Measurements from ENCODE around the gene ANLN.

ANLN gene

GRCh38 chr7:36440880-36441279 lies 51.2 kb downstream of the ANLN start:
- H3K4me1 ChIP-seq (ENCODE audit: insufficient read depth, low read length, poor library complexity, severe bottlenecking) = no peaks in the 10 kb centered on the region
- H3K27me3 ChIP-seq (ENCODE audit: insufficient read depth, low read length, poor library complexity, severe bottlenecking) = no peaks in the 10 kb centered on the region
- no peaks in the 10 kb centered on the region for H3K9me3 ChIP-seq (ENCODE audit: insufficient read depth, low read depth, low read length)
- H2AFZ ChIP-seq (ENCODE audit: low read length) = no peak overlapping the region
- H4K20me1 ChIP-seq (ENCODE audit: insufficient read depth, low read length, poor library complexity, severe bottlenecking) = no peaks in the 10 kb centered on the region
- no peaks in the 10 kb centered on the region for H3F3A ChIP-seq (ENCODE audit: low read depth)
- H3K4me3 ChIP-seq (ENCODE audit: low read length, poor library complexity, severe bottlenecking) = no peak overlapping the region
- no peaks in the 10 kb centered on the region for H3K9me2 ChIP-seq (replicated peaks; ENCODE audit: low read depth, low read length)
- H3K9ac ChIP-seq (ENCODE audit: low read depth, low read length, poor library complexity, severe bottlenecking) = no peak overlapping the region
- TF ChIP-seq EZH2phosphoT487 (IDR thresholded peaks at IDR 0.05; ENCODE audit: borderline replicate concordance) = no peak
- peak; percentile 71 for TF ChIP-seq CTCF (conservative IDR thresholded peaks at IDR 0.05; ENCODE audit: low read length)
- peaks cover 81% of the 10 kb centered on the region for H3K36me3 ChIP-seq (ENCODE audit: insufficient read depth, low read length)
- no peak overlapping the region for H3K4me2 ChIP-seq (ENCODE audit: low read depth, low read length, poor library complexity, severe bottlenecking)
- peaks cover 15% of the 10 kb centered on the region for H3K79me2 ChIP-seq (ENCODE audit: insufficient read depth, low read length)

GRCh38 chr7:36441344-36442022 lies 51.8 kb downstream of the ANLN start:
- Histone ChIP-seq H2AFZ (ENCODE audit: low read length) (no peak overlapping the region), H3K9me3 (ENCODE audit: insufficient read depth, low read depth, low read length) (no peaks in the 10 kb centered on the region), H3K79me2 (ENCODE audit: insufficient read depth, low read length) (peaks cover 15% of the 10 kb centered on the region), H3K4me1 (ENCODE audit: insufficient read depth, low read length, poor library complexity, severe bottlenecking) (no peaks in the 10 kb centered on the region), H3K4me2 (ENCODE audit: low read depth, low read length, poor library complexity, severe bottlenecking) (no peak overlapping the region), H4K20me1 (ENCODE audit: insufficient read depth, low read length, poor library complexity, severe bottlenecking) (no peaks in the 10 kb centered on the region), H3K9me2 (replicated peaks; ENCODE audit: low read depth, low read length) (no peaks in the 10 kb centered on the region), H3K9ac (ENCODE audit: low read depth, low read length, poor library complexity, severe bottlenecking) (no peak overlapping the region), H3K4me3 (ENCODE audit: low read length, poor library complexity, severe bottlenecking) (no peak overlapping the region), H3K27me3 (ENCODE audit: insufficient read depth, low read length, poor library complexity, severe bottlenecking) (no peaks in the 10 kb centered on the region), H3K36me3 (ENCODE audit: insufficient read depth, low read length) (peaks cover 81% of the 10 kb centered on the region), H3F3A (ENCODE audit: low read depth) (no peaks in the 10 kb centered on the region)
- no peak for TF ChIP-seq CTCF (conservative IDR thresholded peaks at IDR 0.05; ENCODE audit: low read length)
- TF ChIP-seq EZH2phosphoT487 (IDR thresholded peaks at IDR 0.05; ENCODE audit: borderline replicate concordance) = no peak

GRCh38 chr7:36448781-36449379 lies 59.2 kb downstream of the ANLN start:
- H3K4me1 ChIP-seq (ENCODE audit: insufficient read depth, low read length, poor library complexity, severe bottlenecking) = no peaks in the 10 kb centered on the region
- H4K20me1 ChIP-seq (ENCODE audit: insufficient read depth, low read length, poor library complexity, severe bottlenecking) = no peaks in the 10 kb centered on the region
- H3K36me3 ChIP-seq (ENCODE audit: insufficient read depth, low read length) = peaks cover 94% of the 10 kb centered on the region
- H3K27me3 ChIP-seq (ENCODE audit: insufficient read depth, low read length, poor library complexity, severe bottlenecking) = no peaks in the 10 kb centered on the region
- H3K79me2 ChIP-seq (ENCODE audit: insufficient read depth, low read length) = no peaks in the 10 kb centered on the region
- no peaks in the 10 kb centered on the region for H3F3A ChIP-seq (ENCODE audit: low read depth)
- TF ChIP-seq EZH2phosphoT487 (IDR thresholded peaks at IDR 0.05; ENCODE audit: borderline replicate concordance) (no peak), CTCF (conservative IDR thresholded peaks at IDR 0.05; ENCODE audit: low read length) (no peak)
- no peak overlapping the region for H3K9ac ChIP-seq (ENCODE audit: low read depth, low read length, poor library complexity, severe bottlenecking)
- no peaks in the 10 kb centered on the region for H3K9me3 ChIP-seq (ENCODE audit: insufficient read depth, low read depth, low read length)
- no peak overlapping the region for H3K4me3 ChIP-seq (ENCODE audit: low read length, poor library complexity, severe bottlenecking)
- no peak overlapping the region for H3K4me2 ChIP-seq (ENCODE audit: low read depth, low read length, poor library complexity, severe bottlenecking)
- no peaks in the 10 kb centered on the region for H3K9me2 ChIP-seq (replicated peaks; ENCODE audit: low read depth, low read length)
- H2AFZ ChIP-seq (ENCODE audit: low read length) = no peak overlapping the region

Data from Loucy (cell line).